SU-DHL-6 (cell line): ENCODE measurements around the gene CFDP1.

ENCODE experiments used
- EZH2phosphoT487 ChIP-seq: fragments of 200-600 bp; sonication (generic), shearing (Covaris generic); conservative IDR thresholded peaks from 2 replicates; pipeline ENCODE4 v1.6.1; 2018; ENCODE audit warnings: mild to moderate bottlenecking, antibody characterized with exemption, low read length, moderate library complexity, mixed read lengths
- TF ChIP-seq, protein P1 (sequence below): fragments of 200-600 bp; sonication (generic); IDR thresholded peaks from one replicate; pipeline ENCODE4 v1.5.1; 2017; ENCODE audit warnings: antibody characterized with exemption, mild to moderate bottlenecking, low read length, moderate library complexity; ENCODE audit not compliant: insufficient read depth, poor library complexity, severe bottlenecking

DNA sequence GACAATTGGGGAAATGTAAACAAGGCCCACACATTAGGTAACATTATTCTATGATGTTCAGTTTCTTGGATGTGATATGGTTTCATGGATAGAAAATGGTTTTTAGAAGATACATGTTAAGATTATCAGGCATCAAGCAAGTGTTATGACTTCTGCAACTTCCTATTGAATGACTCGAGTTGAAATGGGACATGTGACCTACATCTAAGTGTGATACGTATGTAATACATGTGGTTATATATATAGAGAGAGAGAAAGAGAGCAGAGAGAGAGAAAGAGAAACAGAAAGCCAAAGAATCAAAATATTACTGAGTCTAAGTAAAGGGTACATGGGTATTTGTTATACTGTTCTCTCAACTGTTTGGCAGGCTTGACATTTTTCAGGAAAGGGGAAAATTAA lies 29.5 kb upstream of the CFDP1 start:
- TF ChIP-seq, protein P1, sequence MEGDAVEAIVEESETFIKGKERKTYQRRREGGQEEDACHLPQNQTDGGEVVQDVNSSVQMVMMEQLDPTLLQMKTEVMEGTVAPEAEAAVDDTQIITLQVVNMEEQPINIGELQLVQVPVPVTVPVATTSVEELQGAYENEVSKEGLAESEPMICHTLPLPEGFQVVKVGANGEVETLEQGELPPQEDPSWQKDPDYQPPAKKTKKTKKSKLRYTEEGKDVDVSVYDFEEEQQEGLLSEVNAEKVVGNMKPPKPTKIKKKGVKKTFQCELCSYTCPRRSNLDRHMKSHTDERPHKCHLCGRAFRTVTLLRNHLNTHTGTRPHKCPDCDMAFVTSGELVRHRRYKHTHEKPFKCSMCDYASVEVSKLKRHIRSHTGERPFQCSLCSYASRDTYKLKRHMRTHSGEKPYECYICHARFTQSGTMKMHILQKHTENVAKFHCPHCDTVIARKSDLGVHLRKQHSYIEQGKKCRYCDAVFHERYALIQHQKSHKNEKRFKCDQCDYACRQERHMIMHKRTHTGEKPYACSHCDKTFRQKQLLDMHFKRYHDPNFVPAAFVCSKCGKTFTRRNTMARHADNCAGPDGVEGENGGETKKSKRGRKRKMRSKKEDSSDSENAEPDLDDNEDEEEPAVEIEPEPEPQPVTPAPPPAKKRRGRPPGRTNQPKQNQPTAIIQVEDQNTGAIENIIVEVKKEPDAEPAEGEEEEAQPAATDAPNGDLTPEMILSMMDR, result no peak
- TF ChIP-seq EZH2phosphoT487, result no peak
